ENCODE measurements around the gene ARL13A.

- TF ChIP-seq EZH2 (IDR thresholded peaks at IDR 0.05; ENCODE audit: low read length, missing control alignments) (no peak), CTCF (conservative IDR thresholded peaks at IDR 0.05 in 1 of 2, IDR thresholded peaks at IDR 0.05 in 1 of 2; ENCODE audit: low read depth in 1 of 2, low read length in 2 of 2) (no peak)
These were observed 39.6 kb downstream of the ARL13A start for GRCh38 chrX:101009090-101009489.
